CD4-positive, alpha-beta memory T cell (primary cell): ENCODE results near the gene CDC42EP2. TPM values are rescaled to one million over a fixed set of nuclear protein-coding genes. Genes with fewer than 3 reads are reported as not detected.

Source experiments
- CTCF ChIA-PET: fragments of 350-600 bp; sonication (Branson Sonifier 250); formaldehyde crosslinking; loops from one replicate; lab custom pipeline; 2021; ENCODE audit warnings: inconsistent platforms; ENCODE audit not compliant: partially characterized antibody; lab: Charles Lee
- POLR2A ChIA-PET: fragments of 350-600 bp; sonication (Branson Sonifier 250); formaldehyde crosslinking; loops from one replicate; lab custom pipeline; 2021; ENCODE audit not compliant: partially characterized antibody; lab: Charles Lee
- DNase-seq, 5 donors: peaks; one replicate each; pipeline versions ENCODE4 v3.0.0 to v3.0.0-alpha.2; 2020 to 2022; ENCODE audit warnings: mixed read lengths in 1 of 5
- H3K27ac ChIP-seq: one replicate; pipeline ENCODE4 v1.7.0; 2013; ENCODE audit warnings: low read depth, low read length
- H3K27me3 ChIP-seq: 2 replicates; pipeline ENCODE4 v1.7.0; 2013; ENCODE audit warnings: mild to moderate bottlenecking, low read length, moderate library complexity; ENCODE audit not compliant: insufficient read depth
- H3K36me3 ChIP-seq: 2 replicates; pipeline ENCODE4 v1.7.0; 2013; ENCODE audit warnings: mild to moderate bottlenecking, low read length, moderate library complexity; ENCODE audit not compliant: insufficient read depth
- H3K4me1 ChIP-seq: 2 replicates; pipeline ENCODE4 v1.7.0; 2013; ENCODE audit warnings: mild to moderate bottlenecking, low read length, moderate library complexity; ENCODE audit not compliant: insufficient read depth
- H3K4me3 ChIP-seq, 2 donors: one replicate each; pipeline ENCODE4 v1.7.0; 2013; ENCODE audit warnings: low read length in 2 of 2, mild to moderate bottlenecking in 1 of 2
- H3K9me3 ChIP-seq, 2 donors: one replicate each; pipeline ENCODE4 v1.7.0; 2013; ENCODE audit warnings: low read length in 2 of 2, control low read depth in 1 of 2; ENCODE audit not compliant: control insufficient read depth in 1 of 2
- H3K27ac Mint-ChIP-seq, 7 donors: one replicate each; pipeline ENCODE4 v1.8.0; 2020 to 2021; ENCODE audit warnings: mixed read lengths in 7 of 7, mild to moderate bottlenecking in 6 of 7, inconsistent platforms in 3 of 7, moderate library complexity in 3 of 7
- H3K27me3 Mint-ChIP-seq, 2 donors: one replicate each; pipeline ENCODE4 v1.8.0; 2020 to 2021; ENCODE audit warnings: mixed read lengths in 2 of 2
- H3K36me3 Mint-ChIP-seq, 2 donors: one replicate each; pipeline ENCODE4 v1.8.0; 2020 to 2021; ENCODE audit warnings: mixed read lengths in 2 of 2, inconsistent platforms in 1 of 2, mild to moderate bottlenecking in 1 of 2
- H3K4me1 Mint-ChIP-seq, 4 donors: one replicate each; pipeline ENCODE4 v1.8.0; 2020 to 2021; ENCODE audit warnings: mixed read lengths in 4 of 4, mild to moderate bottlenecking in 1 of 4
- H3K4me3 Mint-ChIP-seq, 8 donors: one replicate each; pipeline ENCODE4 v1.8.0; 2020 to 2021; ENCODE audit warnings: mixed read lengths in 8 of 8, mild to moderate bottlenecking in 7 of 8, moderate library complexity in 6 of 8, inconsistent platforms in 3 of 8
- H3K9me3 Mint-ChIP-seq, 8 donors: one replicate each; pipeline ENCODE4 v1.8.0; 2020 to 2021; ENCODE audit warnings: mixed read lengths in 8 of 8, mild to moderate bottlenecking in 5 of 8, inconsistent platforms in 3 of 8, moderate library complexity in 1 of 8
- intact Hi-C: fragments of 100-400 bp; cut with micrococcal nuclease; formaldehyde crosslinking; loops from one replicate; pipeline ENCODE4 v1.15.1; 2023
- polyA plus RNA-seq, 2 donors: library from polyadenylated mRNA; unstranded; fragments of 300-500 nt; fragmentation: Illumina TruSeq; gene quantifications; one replicate each; pipeline ENCODE4 v1.2.3, GENCODE V29; 2021
- total RNA-seq, 2 experiments: library from RNA; stranded (reverse); gene quantifications; one replicate each; pipeline ENCODE4 v1.2.3, GENCODE V29; 2021

The CDC42EP2 gene
- total and polyA plus RNA-seq, 4 experiments from 2014 or later, result 0.55 to 0.67 TPM; not detected in 2

GRCh38 chr11:65310215-65310614, 4.5 kb upstream of the CDC42EP2 start:
- no peak overlapping the region for H3K4me3 Mint-ChIP-seq
- no peaks in the 10 kb centered on the region for H3K36me3 ChIP-seq
- intact Hi-C loops, result no loop called here

DNA sequence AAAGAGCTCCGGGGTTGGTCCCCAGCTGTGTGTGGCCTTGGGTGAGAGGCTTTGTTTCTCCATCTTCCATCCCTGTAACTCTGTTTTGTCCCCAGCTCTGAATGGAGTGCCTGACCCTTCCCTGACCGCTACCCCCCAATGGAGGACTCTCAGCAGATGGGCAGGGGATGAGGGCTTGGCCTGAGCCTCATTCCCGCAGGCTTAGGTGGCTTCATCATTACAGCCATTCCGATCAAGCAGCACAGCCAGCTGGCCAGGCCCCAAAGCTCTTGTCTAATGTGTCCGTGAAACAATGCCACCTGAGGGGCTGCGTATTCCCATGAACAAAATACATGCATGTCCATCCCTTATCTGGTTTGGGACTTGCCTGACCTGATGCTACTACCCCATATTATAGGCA, 3.9 kb upstream of the CDC42EP2 start:
- Histone ChIP-seq H3K4me1 (peaks cover 10% of the 10 kb centered on the region), H3K27me3 (no peaks in the 10 kb centered on the region), H3K27ac (no peak overlapping the region), H3K9me3 (no peaks in the 10 kb centered on the region), H3K36me3 (no peaks in the 10 kb centered on the region), H3K4me3 (no peak overlapping the region)
- ChIA-PET CTCF (interaction anchor here (10.1 kb wide), 1 partner anchor 21 kb away, joined by 170 read pairs; the partner anchor contains the start of gene DPF2), POLR2A (interaction anchor here (1.2 kb wide), 1 partner anchor 187 kb away, joined by 3 read pairs; no protein-coding TSS in a partner anchor)
- no peak for DNase-seq
- Mint-ChIP-seq H3K4me3 (no peak overlapping the region), H3K36me3 (no peaks in the 10 kb centered on the region), H3K4me1 (peaks cover 2 to 9% (median 4%) of the 10 kb centered on the region in 4 donors), H3K27ac (no peak overlapping the region), H3K9me3 (no peaks in the 10 kb centered on the region), H3K27me3 (no peaks in the 10 kb centered on the region)
- intact Hi-C loops, result no loop called here

More at GRCh38 chr11:65310215-65310614, 4.5 kb upstream of the CDC42EP2 start:
- H3K9me3 ChIP-seq, result no peaks in the 10 kb centered on the region
- no peak overlapping the region for H3K4me3 ChIP-seq
- DNase-seq, result no peak
- no peak overlapping the region for H3K27ac Mint-ChIP-seq
- CTCF ChIA-PET, result interaction anchor here (10.1 kb wide), 1 partner anchor 22 kb away, joined by 170 read pairs; the partner anchor contains the start of gene DPF2
- no peaks in the 10 kb centered on the region for H3K36me3 Mint-ChIP-seq
- no peaks in the 10 kb centered on the region for H3K27me3 Mint-ChIP-seq
- POLR2A ChIA-PET, result interaction anchor here (1.2 kb wide), 1 partner anchor 188 kb away, joined by 3 read pairs; no protein-coding TSS in a partner anchor
- H3K9me3 Mint-ChIP-seq, result no peaks in the 10 kb centered on the region
- H3K4me1 ChIP-seq, result peaks cover 6% of the 10 kb centered on the region
- no peak overlapping the region for H3K27ac ChIP-seq
- H3K4me1 Mint-ChIP-seq, result peaks cover 1 to 8% (median 2%) of the 10 kb centered on the region in 4 donors
- H3K27me3 ChIP-seq, result no peaks in the 10 kb centered on the region

GRCh38 chr11:65311170-65311678, 3.4 kb upstream of the CDC42EP2 start:
- CTCF ChIA-PET, result interaction anchor here (0.8 to 10.1 kb wide), 2 partner anchors 21 to 36 kb away, joined by 4 to 170 read pairs; partner anchors contain the start of gene DPF2
- peaks cover 15% of the 10 kb centered on the region for H3K4me1 ChIP-seq
- H3K4me3 ChIP-seq, result no peak overlapping the region
- Mint-ChIP-seq H3K4me3 (no peak overlapping the region), H3K9me3 (no peaks in the 10 kb centered on the region), H3K36me3 (no peaks in the 10 kb centered on the region), H3K27me3 (no peaks in the 10 kb centered on the region), H3K27ac (no peak overlapping the region), H3K4me1 (peaks cover 4 to 14% (median 8%) of the 10 kb centered on the region in 4 donors)
- DNase-seq, result no peak
- H3K27ac ChIP-seq, result no peak overlapping the region
- no peaks in the 10 kb centered on the region for H3K36me3 ChIP-seq
- H3K27me3 ChIP-seq, result no peaks in the 10 kb centered on the region
- POLR2A ChIA-PET, result interaction anchor here (1.2 kb wide), 1 partner anchor 187 kb away, joined by 3 read pairs; no protein-coding TSS in a partner anchor
- H3K9me3 ChIP-seq, result no peaks in the 10 kb centered on the region
- intact Hi-C loops, result no loop called here

DNA sequence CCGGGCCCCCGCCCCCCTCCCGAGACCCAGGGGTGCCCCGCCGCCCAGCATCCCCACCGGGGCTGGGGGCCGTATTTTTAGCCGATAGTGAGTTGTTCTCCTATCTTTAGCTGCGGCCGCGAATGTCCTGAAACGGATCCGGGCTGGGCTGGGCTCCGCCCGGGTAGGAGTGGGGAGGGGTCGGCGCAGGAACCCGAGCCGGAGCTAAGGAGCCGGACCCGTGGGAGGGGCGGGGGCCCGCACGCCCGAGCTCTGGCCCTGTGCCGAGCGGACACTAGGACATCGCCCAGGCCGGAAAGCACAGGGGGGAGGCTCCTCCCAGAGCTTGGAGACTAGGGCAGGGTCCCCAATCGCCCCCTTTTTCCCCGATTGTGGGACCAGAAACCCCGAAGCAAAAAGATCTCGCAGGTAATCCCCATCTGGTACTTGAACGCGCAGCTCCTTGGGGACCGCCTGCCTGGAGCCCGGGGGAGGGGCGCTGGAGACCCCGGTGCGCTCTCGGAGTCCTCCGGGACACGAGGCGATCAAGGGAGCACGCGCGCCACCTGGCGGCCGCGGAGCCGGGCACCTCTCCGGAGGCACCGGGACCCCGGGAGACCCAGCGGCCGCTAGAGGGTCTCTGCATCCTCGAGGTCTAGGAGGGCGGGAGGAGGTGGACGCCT, 669 bp downstream of the CDC42EP2 start:
- Mint-ChIP-seq H3K9me3 (no peaks in the 10 kb centered on the region), H3K36me3 (no peaks in the 10 kb centered on the region), H3K4me3 (peak overlapping the region; percentile 72 to 83 (median 76)), H3K27ac (no peak overlapping the region), H3K4me1 (peaks cover 4 to 14% (median 7%) of the 10 kb centered on the region in 4 donors), H3K27me3 (no peaks in the 10 kb centered on the region)
- H3K4me3 ChIP-seq, result peak overlapping the region; percentile 73 to 74
- intact Hi-C loops, result loop anchor here (1.0 to 2.0 kb wide), 4 partner anchors 40 to 205 kb away; partner anchors contain the start of gene TM7SF2
- ChIA-PET POLR2A (interaction anchor here (0.6 to 2.2 kb wide), 18 partner anchors 11 to 204 kb away, joined by 3 to 8 read pairs (median 4); partner anchors contain the start of genes CAPN1, DPF2, MALAT1 and POLA2), CTCF (interaction anchor here (0.6 to 10.1 kb wide), 35 partner anchors 8 to 627 kb away, joined by 3 to 170 read pairs (median 4); partner anchors contain the start of genes DPF2, FAU, MRPL49 and POLA2)
- peaks cover 15% of the 10 kb centered on the region for H3K4me1 ChIP-seq
- peak; percentile 65 to 78 (median 69) for DNase-seq
- no peaks in the 10 kb centered on the region for H3K36me3 ChIP-seq
- H3K27ac ChIP-seq, result peak overlapping the region; percentile 49
- H3K9me3 ChIP-seq, result no peaks in the 10 kb centered on the region
- H3K27me3 ChIP-seq, result no peaks in the 10 kb centered on the region

- no peak overlapping the region for H3K4me3 ChIP-seq
- intact Hi-C loops, result loop anchor here (1.0 to 2.0 kb wide), 4 partner anchors 41 to 205 kb away; partner anchors contain the start of gene TM7SF2
- no peaks in the 10 kb centered on the region for H3K27me3 ChIP-seq
- no peaks in the 10 kb centered on the region for H3K9me3 ChIP-seq
- H3K27ac ChIP-seq, result no peak overlapping the region
- Mint-ChIP-seq H3K27ac (peak overlapping the region in 2 of 7 donors; percentile 51 to 55), H3K4me3 (peak overlapping the region; percentile 49 to 78 (median 66)), H3K27me3 (no peaks in the 10 kb centered on the region), H3K9me3 (no peaks in the 10 kb centered on the region), H3K36me3 (no peaks in the 10 kb centered on the region), H3K4me1 (peaks cover 4 to 14% (median 7%) of the 10 kb centered on the region in 4 donors)
- ChIA-PET POLR2A (interaction anchor here (0.7 to 2.2 kb wide), 13 partner anchors 11 to 199 kb away, joined by 3 to 8 read pairs (median 5); partner anchors contain the start of genes DPF2, MALAT1, POLA2 and SYVN1), CTCF (interaction anchor here (0.8 to 10.1 kb wide), 30 partner anchors 9 to 302 kb away, joined by 3 to 170 read pairs (median 4); partner anchors contain the start of genes DPF2, FAU, MRPL49 and POLA2)
- H3K4me1 ChIP-seq, result peaks cover 15% of the 10 kb centered on the region
- no peaks in the 10 kb centered on the region for H3K36me3 ChIP-seq
- DNase-seq, result no peak
These were observed 1.2 kb downstream of the CDC42EP2 start for GRCh38 chr11:65315866-65316226.

- H3K36me3 ChIP-seq, result no peaks in the 10 kb centered on the region
- no peak overlapping the region for H3K4me3 ChIP-seq
- intact Hi-C loops, result no loop called here
- H3K4me1 Mint-ChIP-seq, result peaks cover 4 to 14% (median 7%) of the 10 kb centered on the region in 4 donors
- no peak overlapping the region for H3K27ac ChIP-seq
- no peaks in the 10 kb centered on the region for H3K27me3 Mint-ChIP-seq
- H3K4me1 ChIP-seq, result peaks cover 15% of the 10 kb centered on the region
- CTCF ChIA-PET, result interaction anchor here (0.8 to 10.1 kb wide), 24 partner anchors 9 to 303 kb away, joined by 3 to 170 read pairs (median 4); partner anchors contain the start of genes DPF2, POLA2 and TM7SF2
- POLR2A ChIA-PET, result interaction anchor here (1.1 to 2.2 kb wide), 5 partner anchors 16 to 199 kb away, joined by 4 to 8 read pairs (median 4); partner anchors contain the start of genes DPF2, POLA2, SYVN1 and ZNHIT2
- H3K4me3 Mint-ChIP-seq, result peak overlapping the region; percentile 13 to 78 (median 68)
- no peaks in the 10 kb centered on the region for H3K27me3 ChIP-seq
- no peaks in the 10 kb centered on the region for H3K9me3 Mint-ChIP-seq
- H3K9me3 ChIP-seq, result no peaks in the 10 kb centered on the region
- peak overlapping the region in 1 of 7 donors; percentile 57 for H3K27ac Mint-ChIP-seq
- no peak for DNase-seq
- H3K36me3 Mint-ChIP-seq, result no peaks in the 10 kb centered on the region
These were observed 1.8 kb downstream of the CDC42EP2 start for GRCh38 chr11:65316227-65317024.
